Measurements from ENCODE around the gene TMEM184A. TPM values are rescaled to one million over a fixed set of nuclear protein-coding genes. Genes with fewer than 3 reads are reported as not detected.

Gene TMEM184A
- total and polyA plus RNA-seq, 2 of the 13 experiments (the other 11 are each of a cell fraction or from before 2014, with no cell fraction given) = 9.5 to 20.4 TPM

GRCh38 chr7:1537535-1538412 is 18.2 kb downstream of the TMEM184A start (continued):
- TF ChIP-seq ZNF251 (CRISPR knock-in tag; IDR thresholded peaks at IDR 0.05) (no peak), HNF1B (CRISPR knock-in tag; IDR thresholded peaks at IDR 0.05) (0 out of 2 replicates have a peak, but pooled peaks have one; percentile 1), NFE2 (CRISPR knock-in tag; IDR thresholded peaks at IDR 0.05) (no peak)

GRCh38 chr7:1536743-1537534 is 19.1 kb downstream of the TMEM184A start:
- Histone ChIP-seq H3K9ac (ENCODE audit: insufficient read depth, low read depth, low read length) (peak overlapping the region; percentile 82), H3K4me1 (ENCODE audit: insufficient read depth, low read length) (peaks cover 55% of the 10 kb centered on the region), H4K20me1 (ENCODE audit: insufficient read depth, low read length) (peaks cover 15% of the 10 kb centered on the region; the same call in 1 of the 2 replicates), H3K36me3 (replicated peaks in 1 of 2; ENCODE audit: control insufficient read depth in 1 of 2, insufficient read depth in 2 of 2, low read length in 2 of 2) (peaks cover 15 to 29% of the 10 kb centered on the region in 2 experiments; a peak in 4 of 5 replicates), H3K9me3 (ENCODE audit: low read length) (no peaks in the 10 kb centered on the region), H3K27ac (ENCODE audit: extremely low read length, insufficient read depth, low read length) (peak overlapping the region; percentile 85), H3K4me3 (replicated peaks in 1 of 3; ENCODE audit: insufficient read depth in 1 of 3, low read depth in 2 of 3, low read length in 3 of 3) (peak overlapping the region; percentile 33 to 68 (median 61); a peak in 5 of 6 replicates), H3K79me2 (ENCODE audit: insufficient read depth, low read length) (peaks cover 53% of the 10 kb centered on the region), H3K27me3 (ENCODE audit: control insufficient read depth in 1 of 2, insufficient read depth in 2 of 2, low read length in 2 of 2) (no peaks in the 10 kb centered on the region; a peak in 1 of 5 replicates), H3K4me2 (ENCODE audit: low read depth, low read length) (peak overlapping the region; percentile 83), H2AFZ (ENCODE audit: low read length) (no peak overlapping the region)
- WGBS (ENCODE audit: low lambda C conversion rate) = 0% methylated on average over 8 of the region's 52 CpGs
- ChIA-PET CTCF (ENCODE audit: low intra/inter-chr PET ratio, low total read pairs) (interaction anchor here (0.9 kb wide), 1 partner anchor 32 kb away, joined by 3 read pairs; no protein-coding TSS in a partner anchor), POLR2A (interaction anchor here (0.8 to 7.0 kb wide), 6 partner anchors 13 to 33 kb away, joined by 3 to 108 read pairs (median 8); partner anchors contain the start of genes PSMG3 and TMEM184A)
- DNase-seq (ENCODE audit: low spot score) (peak; percentile 93), ATAC-seq (peak; percentile 85), FAIRE-seq (peak; percentile 66)
- intact Hi-C loops (cut with micrococcal nuclease; ENCODE audit: unreplicated experiment) (loop anchor here (2.0 kb wide), 2 partner anchors 18 to 30 kb away; no protein-coding TSS in a partner anchor), in situ Hi-C loops (cut with HindIII; ENCODE audit: extremely low pct_ligation_motif_present, low pct_unique_long_range_greater_than_20kb) (no loop called here)
- TSS peak; percentile 68 for BruUV-seq (replicated peaks)
- TF ChIP-seq, protein P1, sequence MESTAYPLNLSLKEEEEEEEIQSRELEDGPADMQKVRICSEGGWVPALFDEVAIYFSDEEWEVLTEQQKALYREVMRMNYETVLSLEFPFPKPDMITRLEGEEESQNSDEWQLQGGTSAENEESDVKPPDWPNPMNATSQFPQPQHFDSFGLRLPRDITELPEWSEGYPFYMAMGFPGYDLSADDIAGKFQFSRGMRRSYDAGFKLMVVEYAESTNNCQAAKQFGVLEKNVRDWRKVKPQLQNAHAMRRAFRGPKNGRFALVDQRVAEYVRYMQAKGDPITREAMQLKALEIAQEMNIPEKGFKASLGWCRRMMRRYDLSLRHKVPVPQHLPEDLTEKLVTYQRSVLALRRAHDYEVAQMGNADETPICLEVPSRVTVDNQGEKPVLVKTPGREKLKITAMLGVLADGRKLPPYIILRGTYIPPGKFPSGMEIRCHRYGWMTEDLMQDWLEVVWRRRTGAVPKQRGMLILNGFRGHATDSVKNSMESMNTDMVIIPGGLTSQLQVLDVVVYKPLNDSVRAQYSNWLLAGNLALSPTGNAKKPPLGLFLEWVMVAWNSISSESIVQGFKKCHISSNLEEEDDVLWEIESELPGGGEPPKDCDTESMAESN (CRISPR knock-in tag; conservative IDR thresholded peaks at IDR 0.05) = no peak
- TF ChIP-seq PLRG1 (conservative IDR thresholded peaks at IDR 0.05) (no peak), ZNF629 (CRISPR knock-in tag; conservative IDR thresholded peaks at IDR 0.05) (no peak), TCF7L2 (IDR thresholded peaks at IDR 0.05; ENCODE audit: low read depth, low read length) (no peak), ZKSCAN8 (CRISPR knock-in tag; IDR thresholded peaks at IDR 0.05; ENCODE audit: borderline replicate concordance) (peak; percentile 11; the same call in 1 of the 2 replicates), ZNF543 (CRISPR knock-in tag; IDR thresholded peaks at IDR 0.05) (peak; percentile 87; the same call in 1 of the 2 replicates), SOX5 (CRISPR knock-in tag; IDR thresholded peaks at IDR 0.05; ENCODE audit: borderline replicate concordance) (peak; percentile 53; the same call in 1 of the 2 replicates), ETV5 (CRISPR knock-in tag; IDR thresholded peaks at IDR 0.05; ENCODE audit: borderline replicate concordance) (no peak; the same call in 1 of the 2 replicates), FOSL2 (CRISPR knock-in tag; IDR thresholded peaks at IDR 0.05) (peak; percentile 100), U2AF1 (optimal IDR thresholded peaks at IDR 0.05; ENCODE audit: low read depth, low read length) (no peak), ELF1 (CRISPR knock-in tag; IDR thresholded peaks at IDR 0.05) (peak; percentile 13; the same call in 1 of the 2 replicates), ZNF101 (CRISPR knock-in tag; IDR thresholded peaks at IDR 0.05; ENCODE audit: borderline replicate concordance, low read depth) (no peak), CAMTA2 (CRISPR knock-in tag; IDR thresholded peaks at IDR 0.05; ENCODE audit: borderline replicate concordance) (no peak), FOSL1 (CRISPR knock-in tag; IDR thresholded peaks at IDR 0.05; ENCODE audit: borderline replicate concordance) (peak; percentile 100), ZNF549 (CRISPR knock-in tag; IDR thresholded peaks at IDR 0.05) (no peak)

All from HepG2 (cell line).